Activated T-cell treated with anti-CD3 and anti-CD28 coated beads for 4 hours (primary cell): ENCODE measurements around the gene GPBAR1.
"Not testable (repeated sequence)": the region's sequence is repeated elsewhere in the genome, so short reads cannot be mapped to it uniquely, and the experiment has no call there.

Source experiments
- DNase-seq: peaks from one replicate; pipeline ENCODE4 v3.0.0-alpha.2; 2020

The GPBAR1 gene

GRCh38 chr2:218290316-218291261, 29.8 kb downstream of the GPBAR1 start:
- DNase-seq: no peak

DNA sequence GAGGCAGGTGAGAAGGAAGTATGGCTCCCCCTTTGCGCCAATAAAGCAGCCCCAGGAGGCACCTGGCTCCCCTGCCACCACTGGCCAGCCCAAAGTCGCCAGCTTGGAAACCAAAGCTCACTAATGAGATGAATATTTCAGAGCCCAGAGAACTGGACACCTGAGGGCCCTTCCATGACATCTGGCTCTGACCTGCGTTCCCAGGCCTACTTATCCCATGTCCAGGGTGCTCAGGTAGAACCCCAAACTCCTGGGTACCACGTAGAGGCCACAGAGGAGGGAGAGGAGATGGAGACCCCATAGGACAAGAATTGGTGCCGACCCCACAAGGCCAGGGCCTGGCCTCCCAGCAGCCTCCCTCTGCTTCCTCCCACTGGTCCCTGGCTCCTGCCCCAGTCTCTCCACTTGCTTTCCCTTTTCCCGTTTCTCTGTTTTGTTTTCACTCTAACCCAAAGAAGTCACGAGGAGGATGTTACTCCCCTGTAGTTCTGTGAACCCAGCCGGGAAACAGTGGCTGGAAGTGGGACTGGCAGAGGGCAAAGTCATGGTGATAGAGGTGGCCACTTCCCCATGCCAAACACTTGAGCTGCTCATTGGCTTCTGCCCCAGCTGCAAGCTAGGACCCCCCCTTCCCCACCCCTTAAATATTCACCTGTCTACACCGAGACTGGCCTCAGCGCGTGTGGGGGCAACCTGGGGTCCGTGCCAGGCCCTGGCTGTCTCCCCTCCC, 30.7 kb downstream of the GPBAR1 start:
- DNase-seq: no peak

- DNase-seq: peak; percentile 72
These were observed 31.5 kb downstream of the GPBAR1 start, which contains the start of gene TMBIM1 for GRCh38 chr2:218292048-218293014. TMBIM1 (minus strand) TSS chr2:218292503; CDS start chr2:218282141, 10,362 bp downstream.

DNA sequence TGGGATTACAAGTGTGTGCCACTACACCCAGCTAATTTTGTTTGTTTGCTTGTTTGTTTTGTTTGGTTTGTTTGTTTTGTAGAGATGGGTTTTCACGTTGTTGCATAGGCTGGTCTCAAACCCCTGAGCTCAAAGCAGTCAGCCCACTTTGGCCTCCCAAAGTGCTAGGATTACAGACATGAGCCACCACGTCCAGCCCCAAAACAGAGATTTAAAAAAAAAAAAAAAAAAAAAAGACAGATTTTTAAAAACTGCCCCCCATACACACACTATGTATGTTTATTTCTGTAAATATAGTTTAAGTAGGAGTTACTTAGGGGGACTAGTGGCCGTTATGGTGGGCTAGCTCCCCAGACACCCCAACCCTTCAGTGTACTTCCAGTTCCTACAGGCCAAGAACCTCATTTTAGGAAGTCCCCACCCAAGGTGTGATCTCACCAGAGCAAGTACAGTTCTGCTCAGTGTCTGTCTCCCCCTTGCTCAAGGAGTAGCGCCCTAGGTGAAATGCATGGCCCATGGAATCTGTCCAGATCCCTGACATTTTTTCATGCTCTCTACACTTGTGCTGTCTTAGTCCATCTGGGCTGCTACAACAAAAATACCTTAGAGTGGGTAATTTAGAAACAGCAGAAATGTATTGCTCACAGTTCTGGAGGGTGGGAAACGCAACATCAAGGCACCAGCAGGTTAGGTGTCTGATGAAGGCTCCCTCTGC, 33.1 kb downstream of the GPBAR1 start:
- no peak for DNase-seq

GRCh38 chr2:218294430-218295022, 33.7 kb downstream of the GPBAR1 start:
- no peak for DNase-seq

GRCh38 chr2:218295029-218295428, 34.2 kb downstream of the GPBAR1 start:
- no peak for DNase-seq

GRCh38 chr2:218296200-218296599, 35.4 kb downstream of the GPBAR1 start:
- DNase-seq: no peak

DNA sequence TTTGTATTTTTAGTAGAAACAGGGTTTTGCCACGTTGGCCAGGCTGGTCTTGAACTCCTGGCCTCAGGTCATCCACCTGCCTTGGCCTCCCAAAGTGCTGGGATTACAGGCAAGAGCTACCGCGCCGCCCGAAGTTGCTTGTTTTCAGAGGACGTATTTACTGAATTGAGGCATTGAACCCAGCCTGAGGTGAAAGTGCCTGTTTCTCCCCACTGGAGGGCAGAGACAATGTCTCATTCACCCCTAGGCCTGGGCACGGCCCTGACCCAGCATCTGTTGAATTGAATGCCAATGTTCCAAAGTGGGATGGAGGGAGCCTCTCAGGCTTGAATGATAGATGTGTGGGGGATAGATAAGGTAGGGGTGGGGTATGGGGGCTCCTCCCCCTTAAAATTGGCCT, 36.0 kb downstream of the GPBAR1 start:
- DNase-seq: no peak

- no peak for DNase-seq
These were observed 37.6 kb downstream of the GPBAR1 start for GRCh38 chr2:218298314-218298875.

GRCh38 chr2:218300141-218300540, 39.3 kb downstream of the GPBAR1 start:
- DNase-seq: no peak

DNA sequence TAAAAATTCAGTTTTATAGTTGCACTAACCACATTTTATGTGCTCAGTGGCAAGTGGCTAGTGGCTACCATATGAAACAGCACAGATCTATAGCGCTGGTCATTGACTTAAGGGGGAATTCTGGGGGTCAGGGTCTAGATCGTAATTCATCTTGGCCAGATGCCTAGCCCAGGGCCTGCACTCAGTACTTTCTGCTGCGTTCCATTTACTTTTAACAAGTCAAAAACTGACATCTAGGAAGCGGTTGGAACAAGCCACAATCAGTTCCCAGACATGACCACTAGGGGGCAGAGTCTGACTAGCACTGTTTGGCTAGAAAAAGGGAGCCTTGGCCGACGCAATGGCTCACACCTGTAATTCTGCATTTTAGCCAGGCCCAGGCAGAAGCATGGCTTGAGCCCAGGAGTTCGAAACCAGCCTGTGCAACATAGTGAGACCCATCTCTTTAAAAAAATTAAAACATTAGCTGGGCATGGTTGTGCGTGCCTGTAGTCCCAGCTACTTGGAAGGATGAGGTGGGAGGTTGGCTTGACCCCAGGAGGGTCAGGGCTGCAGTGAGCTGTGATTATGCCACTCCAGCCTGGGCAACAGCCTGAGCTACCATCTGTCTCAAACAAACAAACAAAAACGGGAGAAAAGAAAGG, 40.5 kb downstream of the GPBAR1 start:
- peak; percentile 85 for DNase-seq

GRCh38 chr2:218305383-218305782, 44.6 kb downstream of the GPBAR1 start:
- no peak for DNase-seq

DNA sequence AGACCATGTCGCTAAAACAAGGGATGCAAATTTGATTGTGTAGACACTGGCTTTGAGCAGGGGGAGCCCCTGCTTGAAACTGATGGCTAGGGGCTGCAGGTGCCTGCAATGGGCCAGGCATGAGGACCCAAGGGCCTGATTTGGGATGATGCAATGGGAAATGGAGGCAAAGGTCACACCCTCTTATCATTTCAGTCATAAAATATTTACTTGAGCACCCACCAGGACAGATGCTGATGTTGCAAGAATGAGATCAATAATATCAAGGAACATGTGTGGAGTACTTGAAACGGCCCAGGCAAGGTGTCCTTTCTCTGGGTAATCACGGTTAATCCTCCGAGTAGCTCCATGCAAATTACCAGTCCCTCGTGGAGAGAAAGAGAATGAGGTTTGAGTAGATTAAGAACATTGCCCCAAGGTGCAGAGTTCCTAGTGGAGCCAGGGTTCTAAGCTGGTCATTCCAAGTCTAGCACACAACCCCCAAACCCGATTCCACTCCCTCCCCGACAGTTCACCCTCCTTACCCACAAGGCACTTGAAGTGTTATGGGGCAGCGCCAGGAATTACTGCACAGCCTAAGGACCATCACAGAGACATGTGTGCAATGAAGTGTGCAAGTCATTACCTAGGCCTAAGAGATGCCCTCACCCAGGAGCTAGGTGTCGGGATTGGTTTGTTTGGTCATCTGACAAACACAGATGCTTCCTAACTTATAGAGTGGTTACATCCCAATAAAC, 45.5 kb downstream of the GPBAR1 start:
- DNase-seq: no peak

DNA sequence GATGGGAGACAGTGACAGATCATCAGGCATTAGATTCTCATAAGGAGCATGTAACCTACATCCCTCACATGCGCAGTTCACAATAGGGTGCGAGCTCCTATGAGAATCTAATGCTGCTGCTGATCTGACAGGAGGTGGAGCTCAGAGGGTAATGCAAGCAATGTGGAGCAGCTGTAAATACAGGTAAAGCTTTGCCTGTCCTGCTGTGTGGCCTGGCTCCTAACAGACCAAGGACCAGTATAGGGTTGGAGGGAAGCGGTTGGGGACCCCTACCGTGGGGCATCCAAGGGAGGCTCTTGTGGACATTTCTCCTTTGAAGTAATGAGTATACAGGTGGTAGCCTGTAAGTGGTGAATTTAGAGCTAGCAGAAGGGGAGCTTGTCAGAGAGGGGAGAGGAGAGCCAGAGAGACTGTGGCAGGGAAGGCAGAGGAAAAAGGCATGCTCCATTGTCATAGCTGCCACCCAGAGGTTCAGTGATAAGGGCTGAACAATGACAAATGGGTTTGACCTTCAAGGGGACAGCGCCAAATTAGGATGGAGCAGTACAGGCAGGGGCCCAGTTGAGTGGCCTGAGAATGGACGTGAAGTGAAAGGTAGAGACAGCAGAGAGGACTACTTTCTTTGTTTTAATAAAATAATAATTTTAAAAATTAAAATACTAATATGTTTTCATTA, 46.7 kb downstream of the GPBAR1 start:
- no peak for DNase-seq

DNA sequence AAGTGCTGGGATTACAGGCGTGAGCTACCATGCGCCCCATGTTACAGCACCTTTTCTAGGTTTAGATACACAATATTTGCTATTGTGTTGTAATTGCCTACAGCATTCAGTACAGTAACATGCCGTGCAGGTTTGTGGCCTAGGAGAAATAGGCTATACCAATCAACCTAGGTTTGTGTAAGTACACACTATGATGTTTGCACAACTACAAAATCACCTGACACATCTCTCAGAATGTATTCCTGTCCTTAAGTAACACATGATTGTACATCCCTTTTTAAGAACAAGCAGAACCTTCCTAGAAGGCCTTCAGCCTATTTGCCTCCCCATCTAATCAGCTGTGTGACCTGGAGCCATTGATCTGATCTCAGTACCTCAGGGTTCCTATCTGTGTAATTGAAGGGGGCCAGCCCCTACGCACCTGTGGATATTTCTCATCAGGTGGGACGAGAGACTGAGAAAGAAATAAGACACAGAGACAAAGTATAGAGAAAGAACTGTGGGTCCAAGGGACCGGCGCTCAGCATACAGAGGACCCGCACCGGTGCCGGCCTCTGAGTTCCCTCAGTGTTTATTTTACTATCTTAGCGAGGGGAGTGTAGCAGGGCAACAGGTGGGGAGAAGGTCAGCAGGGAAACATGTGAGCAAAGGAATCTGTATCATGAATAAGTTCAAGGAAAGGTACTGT, 50.2 kb downstream of the GPBAR1 start:
- DNase-seq: no peak

DNA sequence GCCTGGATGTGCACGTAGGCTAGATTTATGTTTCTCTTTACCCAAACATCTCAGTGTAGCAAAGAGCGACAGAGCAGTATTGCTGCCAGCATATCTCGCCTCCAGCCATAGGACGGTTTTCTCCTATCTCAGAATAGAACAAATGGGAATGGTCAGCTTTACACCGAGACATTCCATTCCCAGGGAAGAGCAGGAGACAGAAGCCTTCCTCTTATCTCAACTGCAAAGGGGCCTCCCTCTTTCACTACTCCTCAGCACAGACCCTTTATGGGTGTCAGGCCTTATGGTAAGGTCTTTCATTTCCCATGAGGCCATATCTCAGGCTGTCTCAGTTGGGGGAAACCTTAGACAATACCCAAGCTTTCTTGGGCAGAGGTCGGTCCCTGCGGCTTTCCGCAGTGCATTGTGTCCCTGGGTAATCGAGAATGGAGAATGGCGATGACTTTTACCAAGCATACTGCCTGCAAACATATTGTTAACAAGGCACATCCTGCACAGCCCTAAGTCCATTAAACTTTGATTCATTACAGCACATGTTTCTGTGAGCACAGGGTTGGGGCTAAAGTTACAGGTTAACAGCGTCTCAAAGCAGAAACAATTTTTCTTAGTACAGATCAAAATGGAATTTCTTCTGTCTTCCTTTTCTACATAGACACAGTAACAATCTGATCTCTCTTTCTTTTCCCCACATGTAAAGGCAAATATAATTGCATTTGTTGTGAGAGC, 50.9 kb downstream of the GPBAR1 start:
- DNase-seq: not testable (repeated sequence)

DNA sequence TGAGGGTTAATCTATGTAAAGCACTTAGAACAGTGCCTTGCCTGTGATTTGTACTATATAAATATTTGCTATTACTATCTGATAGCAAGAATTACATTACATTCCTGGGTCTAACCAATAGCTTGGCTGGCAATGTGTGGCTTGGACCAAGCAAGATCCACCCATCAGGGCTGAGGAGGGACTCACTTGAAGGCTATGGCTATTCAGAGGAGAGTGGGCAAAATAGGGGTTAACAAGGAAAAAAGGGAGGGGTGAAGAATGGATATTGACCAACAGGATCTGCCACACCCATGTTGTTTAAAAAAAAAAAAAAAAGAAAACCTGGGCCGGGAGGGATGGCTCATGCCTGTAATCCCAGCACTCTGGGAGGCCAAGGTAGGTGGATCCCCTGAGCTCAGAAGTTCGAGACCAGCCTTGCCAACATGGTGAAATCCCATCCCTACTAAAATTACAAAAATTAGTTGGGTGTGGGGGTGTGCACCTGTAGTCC, 51.5 kb downstream of the GPBAR1 start:
- no peak for DNase-seq

GRCh38 chr2:218313356-218313755, 52.5 kb downstream of the GPBAR1 start:
- DNase-seq: no peak
